ENCODE measurements around the gene NEURL1B. TPM values are rescaled to one million over a fixed set of nuclear protein-coding genes. Genes with fewer than 3 reads are reported as not detected.

Gene NEURL1B
- polyA plus RNA-seq (2011; rRNA removed) (0.89 and 1.3 TPM in 2 replicates), polyA plus RNA-seq (2017; fragmentation: RNase III; extraction: RNeasy Plus Mini Kit Qiagen cat#74134 plus additional on column Dnase treatment) (1.8 to 2.2 TPM (median 2.1 TPM) in 3 replicates), polyA minus RNA-seq (2011; rRNA and poly(A)+ RNA removed) (2.1 and 2.6 TPM in 2 replicates)
- polyA plus RNA-seq (2012; cell fraction: cytosol; rRNA removed), result 0.71 and 1.0 TPM in 2 replicates
- polyA plus RNA-seq (2012; cell fraction: nucleus; rRNA removed), result 2.4 and 3.2 TPM in 2 replicates

GRCh38 chr5:172640822-172641358 is at the start of gene NEURL1B:
NEURL1B (plus strand) TSS chr5:172641263; CDS start chr5:172641407, 144 bp downstream.
- Histone ChIP-seq H3K4me2 (peak within 1 kb of the TSS; percentile 93), H3K27ac (peak within 1 kb of the TSS; percentile 70 to 83), H3K9me3 (no peaks in the 10 kb centered on the region), H3K4me1 (peaks cover 11% of the 10 kb centered on the region), H3K4me3 (peak within 1 kb of the TSS; percentile 81)
- DNase-seq (ENCODE audit: low read depth in 1 of 2, low spot score in 1 of 2) (peak; percentile 61 to 86), FAIRE-seq (no peak), ATAC-seq (peak; percentile 74 to 86)
- WGBS (ENCODE audit: missing lambda C conversion rate), result 4% methylated on average over 20 of the region's 54 CpGs
- TF ChIP-seq, protein P1, sequence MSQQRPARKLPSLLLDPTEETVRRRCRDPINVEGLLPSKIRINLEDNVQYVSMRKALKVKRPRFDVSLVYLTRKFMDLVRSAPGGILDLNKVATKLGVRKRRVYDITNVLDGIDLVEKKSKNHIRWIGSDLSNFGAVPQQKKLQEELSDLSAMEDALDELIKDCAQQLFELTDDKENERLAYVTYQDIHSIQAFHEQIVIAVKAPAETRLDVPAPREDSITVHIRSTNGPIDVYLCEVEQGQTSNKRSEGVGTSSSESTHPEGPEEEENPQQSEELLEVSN (IDR thresholded peaks at IDR 0.05; ENCODE audit: borderline replicate concordance, low read depth), result peak; percentile 76
- TF ChIP-seq EHMT2 (IDR thresholded peaks at IDR 0.05; ENCODE audit: low read depth), result no peak
- peak; percentile 49 for TF ChIP-seq MAX (IDR thresholded peaks at IDR 0.05)
- TF ChIP-seq JUN (IDR thresholded peaks at IDR 0.05), result 0 out of 5 replicates have a peak, but pooled peaks of 1 of the 2 experiments have one; percentile 11
- CTCF ChIA-PET, result interaction anchor here (0.9 to 4.6 kb wide), 7 partner anchors 11 to 194 kb away, joined by 3 to 20 read pairs (median 4); no protein-coding TSS in a partner anchor
- POLR2A ChIA-PET, result no interaction called here

- ChIA-PET POLR2A (no interaction called here), CTCF (interaction anchor here (0.6 to 0.7 kb wide), 2 partner anchors 48 to 109 kb away, joined by 3 to 4 read pairs; no protein-coding TSS in a partner anchor)
- H3K9me3 ChIP-seq, result no peaks in the 10 kb centered on the region
- H3K4me2 ChIP-seq, result no peak overlapping the region
- no peak for FAIRE-seq
- no peaks in the 10 kb centered on the region for H3K4me1 ChIP-seq
- WGBS (ENCODE audit: missing lambda C conversion rate), result 19% methylated on average over 6 of the region's 6 CpGs
- H3K27ac ChIP-seq, result no peak overlapping the region
- no peak for DNase-seq (ENCODE audit: low read depth in 1 of 2, low spot score in 1 of 2)
- TF ChIP-seq MAX (IDR thresholded peaks at IDR 0.05) (no peak), TP53 (CRISPR knock-in tag; IDR thresholded peaks at IDR 0.05) (no peak), SREBF2 (IDR thresholded peaks at IDR 0.05) (no peak), BHLHE40 (IDR thresholded peaks at IDR 0.05; ENCODE audit: low read depth, low read length) (no peak), CHD4 (IDR thresholded peaks at IDR 0.05; ENCODE audit: borderline replicate concordance) (no peak), NPAS2 (CRISPR knock-in tag; IDR thresholded peaks at IDR 0.05; ENCODE audit: borderline replicate concordance) (no peak), NFE2L2 (conservative IDR thresholded peaks at IDR 0.05; ENCODE audit: low read length) (no peak), FOSL2 (IDR thresholded peaks at IDR 0.05) (no peak), FOSL2 (CRISPR knock-in tag; IDR thresholded peaks at IDR 0.05) (no peak), ESRRA (IDR thresholded peaks at IDR 0.05; ENCODE audit: borderline replicate concordance, low read length) (no peak), RCOR1 (IDR thresholded peaks at IDR 0.05; ENCODE audit: low read depth, low read length) (no peak), HOXB13 (CRISPR knock-in tag; IDR thresholded peaks at IDR 0.05; ENCODE audit: low read depth) (no peak), CBX8 (IDR thresholded peaks at IDR 0.05) (no peak)
- TF ChIP-seq, protein P2, sequence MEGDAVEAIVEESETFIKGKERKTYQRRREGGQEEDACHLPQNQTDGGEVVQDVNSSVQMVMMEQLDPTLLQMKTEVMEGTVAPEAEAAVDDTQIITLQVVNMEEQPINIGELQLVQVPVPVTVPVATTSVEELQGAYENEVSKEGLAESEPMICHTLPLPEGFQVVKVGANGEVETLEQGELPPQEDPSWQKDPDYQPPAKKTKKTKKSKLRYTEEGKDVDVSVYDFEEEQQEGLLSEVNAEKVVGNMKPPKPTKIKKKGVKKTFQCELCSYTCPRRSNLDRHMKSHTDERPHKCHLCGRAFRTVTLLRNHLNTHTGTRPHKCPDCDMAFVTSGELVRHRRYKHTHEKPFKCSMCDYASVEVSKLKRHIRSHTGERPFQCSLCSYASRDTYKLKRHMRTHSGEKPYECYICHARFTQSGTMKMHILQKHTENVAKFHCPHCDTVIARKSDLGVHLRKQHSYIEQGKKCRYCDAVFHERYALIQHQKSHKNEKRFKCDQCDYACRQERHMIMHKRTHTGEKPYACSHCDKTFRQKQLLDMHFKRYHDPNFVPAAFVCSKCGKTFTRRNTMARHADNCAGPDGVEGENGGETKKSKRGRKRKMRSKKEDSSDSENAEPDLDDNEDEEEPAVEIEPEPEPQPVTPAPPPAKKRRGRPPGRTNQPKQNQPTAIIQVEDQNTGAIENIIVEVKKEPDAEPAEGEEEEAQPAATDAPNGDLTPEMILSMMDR (IDR thresholded peaks at IDR 0.05), result no peak
- TF ChIP-seq, protein P3, sequence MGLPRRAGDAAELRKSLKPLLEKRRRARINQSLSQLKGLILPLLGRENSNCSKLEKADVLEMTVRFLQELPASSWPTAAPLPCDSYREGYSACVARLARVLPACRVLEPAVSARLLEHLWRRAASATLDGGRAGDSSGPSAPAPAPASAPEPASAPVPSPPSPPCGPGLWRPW (IDR thresholded peaks at IDR 0.05), result no peak
- no peak overlapping the region for H3K4me3 ChIP-seq
- no peak for ATAC-seq
Observed at GRCh38 chr5:172591636-172592035, 49.4 kb upstream of the NEURL1B start.

DNA sequence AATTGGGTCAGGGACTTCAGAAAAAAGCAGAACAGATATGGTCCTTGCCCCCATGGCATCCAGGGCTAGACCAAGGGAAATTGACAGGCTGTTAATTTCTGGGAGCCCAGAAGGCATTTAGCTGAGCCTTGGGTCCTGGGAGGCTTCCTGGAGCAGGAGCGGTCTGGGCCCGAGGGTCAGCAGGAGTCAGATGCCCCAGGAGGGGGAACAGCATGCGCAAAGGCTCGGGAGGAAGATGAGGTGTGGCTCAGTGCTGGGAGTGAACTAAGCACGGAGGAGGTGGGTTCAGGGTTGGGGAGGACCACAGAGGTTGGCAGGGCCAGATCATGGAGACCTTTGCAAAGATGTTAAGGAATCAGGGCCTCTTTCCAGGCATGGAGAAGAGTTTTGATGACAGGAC is 48.2 kb upstream of the NEURL1B start:
- DNase-seq (ENCODE audit: low read depth in 1 of 2, low spot score in 1 of 2), result no peak
- Histone ChIP-seq H3K4me2 (no peak overlapping the region), H3K27ac (no peak overlapping the region), H3K4me1 (no peaks in the 10 kb centered on the region), H3K9me3 (no peaks in the 10 kb centered on the region), H3K4me3 (no peak overlapping the region)
- ChIA-PET CTCF (no interaction called here), POLR2A (no interaction called here)
- WGBS (ENCODE audit: missing lambda C conversion rate), result 57% methylated on average over 5 of the region's 5 CpGs
- FAIRE-seq, result no peak
- ATAC-seq, result no peak
- TF ChIP-seq BHLHE40 (IDR thresholded peaks at IDR 0.05; ENCODE audit: low read depth, low read length), result no peak
- TF ChIP-seq, protein P2 (IDR thresholded peaks at IDR 0.05), result no peak
- TF ChIP-seq, protein P4, sequence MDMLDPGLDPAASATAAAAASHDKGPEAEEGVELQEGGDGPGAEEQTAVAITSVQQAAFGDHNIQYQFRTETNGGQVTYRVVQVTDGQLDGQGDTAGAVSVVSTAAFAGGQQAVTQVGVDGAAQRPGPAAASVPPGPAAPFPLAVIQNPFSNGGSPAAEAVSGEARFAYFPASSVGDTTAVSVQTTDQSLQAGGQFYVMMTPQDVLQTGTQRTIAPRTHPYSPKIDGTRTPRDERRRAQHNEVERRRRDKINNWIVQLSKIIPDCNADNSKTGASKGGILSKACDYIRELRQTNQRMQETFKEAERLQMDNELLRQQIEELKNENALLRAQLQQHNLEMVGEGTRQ (IDR thresholded peaks at IDR 0.05), result no peak
- no peak for TF ChIP-seq RFX5 (IDR thresholded peaks at IDR 0.05)
- TF ChIP-seq, protein P5, sequence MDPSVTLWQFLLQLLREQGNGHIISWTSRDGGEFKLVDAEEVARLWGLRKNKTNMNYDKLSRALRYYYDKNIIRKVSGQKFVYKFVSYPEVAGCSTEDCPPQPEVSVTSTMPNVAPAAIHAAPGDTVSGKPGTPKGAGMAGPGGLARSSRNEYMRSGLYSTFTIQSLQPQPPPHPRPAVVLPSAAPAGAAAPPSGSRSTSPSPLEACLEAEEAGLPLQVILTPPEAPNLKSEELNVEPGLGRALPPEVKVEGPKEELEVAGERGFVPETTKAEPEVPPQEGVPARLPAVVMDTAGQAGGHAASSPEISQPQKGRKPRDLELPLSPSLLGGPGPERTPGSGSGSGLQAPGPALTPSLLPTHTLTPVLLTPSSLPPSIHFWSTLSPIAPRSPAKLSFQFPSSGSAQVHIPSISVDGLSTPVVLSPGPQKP (IDR thresholded peaks at IDR 0.05; ENCODE audit: low read depth, low read length), result no peak
- no peak for TF ChIP-seq FOSL2 (IDR thresholded peaks at IDR 0.05)
- TF ChIP-seq FOSL2 (CRISPR knock-in tag; IDR thresholded peaks at IDR 0.05), result no peak
- TF ChIP-seq ZFP36 (IDR thresholded peaks at IDR 0.05; ENCODE audit: borderline replicate concordance, partially characterized antibody), result no peak
- no peak for TF ChIP-seq MAFK (IDR thresholded peaks at IDR 0.05; ENCODE audit: partially characterized antibody)
- TF ChIP-seq RCOR1 (IDR thresholded peaks at IDR 0.05; ENCODE audit: low read depth, low read length), result no peak
- TF ChIP-seq EP300 (IDR thresholded peaks at IDR 0.05), result no peak
- no peak for TF ChIP-seq ZSCAN20 (CRISPR knock-in tag; IDR thresholded peaks at IDR 0.05)

Data from A549 (cell line).